ENCODE measurements around the gene HIRA.
"Not testable (repeated sequence)": the region's sequence is repeated elsewhere in the genome, so short reads cannot be mapped to it uniquely, and the experiment has no call there.

Gene HIRA

GRCh38 chr22:19442166-19442565, 10.6 kb upstream of the HIRA start:
- no peak for DNase-seq

DNA sequence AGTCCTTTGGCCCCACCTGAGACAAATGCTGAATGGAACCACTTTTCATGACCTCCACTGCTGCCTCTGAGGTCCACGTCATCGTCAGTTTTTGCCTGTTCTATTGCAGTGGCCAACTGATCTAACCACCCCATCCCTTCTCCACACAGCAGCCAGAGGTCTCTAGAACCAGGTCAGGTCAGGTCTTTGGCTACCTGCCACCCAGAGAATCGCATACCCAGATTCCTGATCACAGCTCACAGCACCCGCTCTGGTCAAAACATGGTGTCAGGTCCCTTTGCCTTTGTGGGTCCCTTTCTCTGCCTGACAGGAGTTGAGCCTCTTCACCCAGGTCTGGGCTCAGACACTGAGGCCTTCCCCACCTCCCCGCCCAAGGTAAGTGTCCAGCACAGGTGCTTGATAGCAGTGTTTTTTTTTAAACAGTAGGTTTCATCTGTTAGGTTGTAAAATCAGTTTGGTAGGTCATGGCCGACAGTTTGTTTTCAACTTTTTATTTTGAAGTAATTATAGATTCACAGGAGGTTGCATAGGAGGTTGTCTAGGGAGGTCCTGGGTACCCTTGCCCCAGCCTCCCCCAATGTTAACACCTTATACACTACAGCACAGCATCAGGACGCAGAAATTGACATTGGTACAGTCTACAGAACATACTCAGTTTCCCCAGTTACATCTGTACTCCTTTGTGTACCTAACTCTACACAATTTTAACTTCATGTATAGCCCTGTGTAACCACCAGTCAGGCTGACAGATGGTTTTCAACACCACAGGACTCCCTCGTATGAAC, 9.1 kb upstream of the HIRA start:
- no peak for DNase-seq

GRCh38 chr22:19438298-19438697, 6.8 kb upstream of the HIRA start:
- DNase-seq = no peak

GRCh38 chr22:19436444-19437161, 5.1 kb upstream of the HIRA start:
- not testable (repeated sequence) for DNase-seq

DNA sequence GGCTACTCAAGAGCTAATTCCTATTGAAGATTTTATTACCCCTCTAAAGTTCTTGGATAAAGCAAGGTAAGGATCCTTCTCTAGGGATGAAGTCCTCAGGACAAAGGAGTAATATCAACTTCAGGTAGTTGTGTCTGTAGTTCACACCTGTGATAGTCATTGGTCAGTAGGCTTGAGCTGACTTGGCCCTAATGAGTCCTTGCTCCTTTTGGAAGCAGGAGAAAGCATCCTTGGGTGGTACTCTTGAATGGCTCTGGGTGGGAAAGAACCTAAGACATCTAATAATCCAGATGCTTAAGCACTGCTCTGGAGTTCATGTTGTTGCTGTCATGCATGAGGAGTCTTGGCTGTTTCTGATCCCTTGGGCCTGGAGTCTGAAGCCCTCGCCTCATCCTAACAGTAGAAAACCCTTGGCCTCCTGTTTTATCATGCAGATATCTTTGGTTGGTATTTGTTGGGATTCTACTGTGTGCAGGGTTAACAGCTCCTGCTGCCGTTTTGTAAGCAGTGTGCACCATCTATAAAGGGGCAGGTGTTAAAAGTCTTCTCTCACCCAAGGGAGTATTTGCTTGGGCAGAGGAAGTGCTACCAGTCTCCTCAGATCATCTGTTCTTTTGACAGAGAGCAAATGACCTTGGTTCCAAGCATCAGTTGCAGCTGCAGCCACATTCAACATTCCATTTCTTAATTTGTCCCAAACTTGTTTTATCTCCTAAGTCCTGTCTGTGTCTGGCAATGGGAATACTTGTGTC, 3.5 kb upstream of the HIRA start:
- DNase-seq = no peak

GRCh38 chr22:19434401-19434800, 2.9 kb upstream of the HIRA start:
- DNase-seq = no peak

DNA sequence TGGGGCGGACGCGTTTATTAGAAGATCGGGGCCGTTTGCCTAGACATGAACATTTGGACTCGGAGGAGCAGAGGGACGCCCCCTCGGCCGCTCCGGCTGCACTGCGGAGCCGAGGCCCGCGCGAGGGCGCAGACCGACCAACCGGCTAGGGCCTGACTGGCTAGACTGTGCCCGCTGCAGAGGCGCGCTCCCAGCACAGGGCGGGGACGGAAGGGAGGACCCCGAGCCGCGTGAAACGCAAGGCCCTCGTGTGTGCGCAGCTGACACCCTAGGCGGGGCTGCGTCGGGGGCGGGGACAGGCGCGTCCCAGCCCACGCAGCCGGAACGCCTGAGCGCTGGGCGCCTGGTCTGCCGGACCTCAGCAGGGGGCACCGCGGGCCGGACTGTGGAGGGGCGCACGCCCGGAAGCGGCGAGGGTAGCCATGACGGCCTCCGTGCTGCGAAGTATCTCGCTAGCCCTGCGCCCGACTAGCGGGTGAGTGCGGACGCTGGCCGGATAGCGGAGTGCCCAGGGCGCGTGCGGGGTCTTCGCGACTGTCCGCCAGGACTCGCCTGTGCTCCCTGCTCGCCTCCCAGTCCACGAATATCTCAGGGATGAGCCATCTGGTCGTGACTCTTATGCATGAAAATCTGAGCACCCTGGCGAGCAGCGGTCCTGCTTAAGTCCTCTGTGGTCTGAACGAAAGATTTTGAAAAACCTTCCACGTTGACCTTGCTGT, 759 bp upstream of the HIRA start, which contains the start of gene MRPL40:
Gene MRPL40, plus strand, starts transcription at position 413 of the 719 bp plus-strand sequence. Its CDS starts 10 bp downstream, at position 423.
- peak; percentile 94 for DNase-seq

- peak; percentile 33 for DNase-seq
Measured at GRCh38 chr22:19430890-19431541, 517 bp downstream of the HIRA start.

- peak; percentile 56 for DNase-seq
Measured at GRCh38 chr22:19429950-19430889, 1.3 kb downstream of the HIRA start.

DNA sequence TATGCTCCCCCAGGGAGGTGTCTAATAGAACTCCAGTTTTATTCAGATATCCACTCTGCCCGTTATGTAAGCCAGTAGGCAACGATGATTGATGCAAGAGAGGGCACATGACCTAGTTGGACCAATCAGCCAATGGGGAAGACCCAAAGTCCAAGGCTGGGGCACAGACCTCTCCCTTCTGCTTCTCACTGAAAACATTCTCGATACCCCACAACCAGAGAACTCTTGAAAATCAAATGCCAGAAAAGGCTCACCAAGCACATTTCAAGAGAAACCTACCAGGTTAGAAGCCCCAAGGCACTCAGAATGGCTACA, 7.4 kb downstream of the HIRA start:
- DNase-seq = no peak

DNA sequence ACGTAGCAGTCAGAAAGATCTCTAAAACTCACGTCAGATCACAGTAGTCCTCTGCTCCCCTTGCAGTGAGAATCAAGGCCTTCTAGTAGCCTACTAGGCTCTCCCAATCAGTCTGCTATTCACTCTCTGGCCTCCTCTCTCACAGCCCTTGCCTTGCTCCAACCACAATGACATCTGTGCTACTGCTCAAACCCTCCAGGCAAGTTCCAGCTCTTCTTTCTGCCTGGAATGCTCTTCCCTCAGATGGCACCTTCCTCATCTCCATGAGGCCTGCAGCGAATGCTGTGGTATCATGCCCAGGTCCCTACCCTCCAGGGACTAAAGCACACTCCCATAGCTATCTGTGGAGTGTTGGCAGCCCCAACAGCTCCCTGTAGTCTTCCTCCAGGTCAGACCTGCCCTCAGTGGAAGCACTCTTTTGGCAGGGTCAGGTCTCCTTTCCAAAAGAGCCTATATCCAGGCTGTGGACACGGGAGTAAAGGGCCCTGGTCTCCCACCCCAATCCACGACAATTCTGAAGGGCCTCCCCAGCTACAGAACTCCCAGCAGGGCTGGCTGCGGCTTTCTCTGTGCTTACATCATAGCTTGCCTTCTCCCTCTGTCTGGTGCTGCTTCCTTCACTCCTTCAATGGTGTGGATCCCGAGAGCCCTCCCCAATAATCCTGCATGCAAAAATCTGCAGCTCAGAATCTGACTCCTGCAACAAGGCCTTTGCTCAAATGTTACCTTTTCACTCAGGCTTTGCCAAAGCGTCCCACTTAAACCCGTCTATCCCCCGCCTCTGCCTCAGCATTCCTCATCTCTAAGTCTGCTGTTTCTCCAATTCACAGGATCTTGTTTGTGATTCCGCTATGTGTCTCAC, 8.9 kb downstream of the HIRA start:
- no peak for DNase-seq

- DNase-seq = no peak
Measured at GRCh38 chr22:19420321-19420720, 11.2 kb downstream of the HIRA start.

- DNase-seq = no peak
Measured at GRCh38 chr22:19419464-19420178, 11.9 kb downstream of the HIRA start.

- DNase-seq = no peak
Measured at GRCh38 chr22:19419086-19419463, 12.5 kb downstream of the HIRA start.

- no peak for DNase-seq
Measured at GRCh38 chr22:19412923-19413322, 18.6 kb downstream of the HIRA start.

GRCh38 chr22:19412478-19412877, 19.1 kb downstream of the HIRA start:
- DNase-seq = no peak

- no peak for DNase-seq
Measured at GRCh38 chr22:19411690-19412045, 19.9 kb downstream of the HIRA start.

DNA sequence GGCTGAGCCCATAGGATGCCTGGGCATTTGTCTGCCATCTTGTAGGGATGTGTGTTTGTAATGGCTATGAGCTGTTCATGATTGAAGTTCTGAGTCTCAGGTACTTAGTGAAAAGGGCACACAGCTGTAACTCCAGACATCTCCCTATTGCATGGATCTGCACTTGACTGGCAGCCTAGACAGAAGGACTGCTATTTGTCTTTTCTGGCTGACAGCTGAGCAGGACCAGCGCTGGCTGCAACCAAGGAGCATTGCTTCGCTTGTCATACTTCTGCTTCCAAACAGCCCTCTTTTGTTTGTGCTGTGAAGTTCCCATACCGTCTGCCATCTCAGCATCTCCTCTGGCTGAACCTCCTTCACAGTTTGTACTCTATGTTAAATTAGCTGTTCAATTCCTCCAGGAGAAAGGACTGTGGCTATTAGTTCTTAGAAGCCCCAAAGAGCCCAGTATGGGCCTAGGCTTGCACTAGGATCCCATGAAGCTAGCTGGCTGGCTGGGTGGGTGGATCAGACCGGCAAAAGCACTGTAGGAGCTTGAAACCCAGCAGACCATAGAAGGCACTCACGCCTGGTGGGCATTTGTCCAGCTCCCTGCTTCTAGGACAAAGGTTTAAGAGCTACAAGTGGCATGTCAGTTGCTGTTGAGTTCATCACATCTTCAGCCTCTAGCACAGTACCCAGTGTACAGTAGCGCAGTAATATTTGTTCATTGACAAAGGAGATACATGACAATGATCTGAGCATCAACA, 20.4 kb downstream of the HIRA start:
- no peak for DNase-seq
